Effector CD4-positive, alpha-beta T cell (primary cell): Measurements from ENCODE around the gene FAM156A.
"Not testable (repeated sequence)": the region's sequence is repeated elsewhere in the genome, so short reads cannot be mapped to it uniquely, and the experiment has no call there.

Source experiments
- DNase-seq: peaks from one replicate; pipeline ENCODE4 v3.0.0-alpha.2; 2020
- total RNA-seq: gene quantifications from one replicate; lab custom pipeline; 2026; lab: John Stamatoyannopoulos, UW

The FAM156A gene
- 0.75 reads per million for total RNA-seq

DNA sequence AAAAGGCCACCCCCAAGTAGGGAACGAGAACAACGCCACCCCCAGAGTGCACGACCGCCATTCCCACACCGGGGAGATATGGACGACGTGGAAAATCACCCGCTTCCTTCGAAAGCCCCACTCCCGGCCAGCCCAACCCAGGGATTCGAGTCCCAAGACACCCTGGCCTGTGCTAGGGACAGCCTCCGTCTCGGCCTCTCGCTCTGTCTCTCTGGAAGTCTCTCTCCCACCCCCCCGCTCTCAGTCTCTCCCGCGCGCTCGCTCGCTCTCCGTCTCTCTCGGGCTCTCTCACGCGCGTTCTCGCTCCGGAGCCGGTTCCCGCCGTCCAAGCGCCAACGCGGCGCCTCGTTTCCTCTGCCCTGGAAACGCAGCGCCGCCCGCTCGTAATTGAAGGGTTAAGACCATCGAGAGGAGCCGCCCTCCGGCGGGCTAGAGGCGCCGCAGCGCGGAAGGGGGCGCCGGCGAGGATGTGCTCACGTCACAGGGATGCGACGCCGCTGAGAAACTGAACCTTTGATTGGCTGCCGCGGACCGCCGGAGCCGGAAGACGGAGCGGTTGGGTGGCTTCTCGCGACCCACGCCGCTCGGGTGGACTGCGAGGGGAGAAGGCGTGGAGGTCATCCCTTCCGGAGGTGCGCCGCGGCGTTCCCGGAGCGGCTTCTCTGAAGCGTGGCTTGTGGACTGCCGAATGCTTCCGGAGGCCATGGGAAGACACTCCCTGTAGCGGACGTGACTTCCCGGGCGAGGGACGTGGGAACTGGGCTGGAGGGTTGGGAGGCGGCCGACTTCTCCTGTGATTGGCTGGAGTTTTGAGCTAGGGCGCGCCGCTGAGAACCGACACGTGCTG, at the start of gene FAM156A:
Gene FAM156A (minus strand): TSS at position 406 of the 847 bp plus-strand sequence. CDS start 9,930 bp downstream, outside the sequence.
- DNase-seq, result not testable (repeated sequence)

- DNase-seq, result no peak
Observed at GRCh38 chrX:53005327-53005726, 47.0 kb upstream of the FAM156A start.

GRCh38 chrX:53004811-53005210, 46.5 kb upstream of the FAM156A start:
- no peak for DNase-seq

DNA sequence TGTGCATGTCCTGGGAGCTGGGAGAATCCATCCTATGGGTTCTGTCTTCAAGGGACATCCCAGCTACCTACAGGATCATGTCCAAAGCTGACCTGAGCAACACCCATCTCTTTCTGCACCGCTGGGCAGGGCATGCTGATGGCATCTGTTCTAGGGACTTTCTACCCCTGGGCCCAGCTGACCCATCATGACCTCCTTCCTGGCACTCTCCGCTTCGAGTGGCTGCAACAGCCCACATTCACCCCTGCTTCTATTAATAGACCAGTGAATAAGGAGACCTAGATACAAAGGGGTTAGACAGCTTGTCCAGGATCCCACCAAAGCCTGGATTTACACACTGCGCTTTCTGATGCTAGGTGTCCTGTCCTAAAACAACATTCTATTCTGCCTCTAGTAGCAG, 45.7 kb upstream of the FAM156A start:
- no peak for DNase-seq

DNA sequence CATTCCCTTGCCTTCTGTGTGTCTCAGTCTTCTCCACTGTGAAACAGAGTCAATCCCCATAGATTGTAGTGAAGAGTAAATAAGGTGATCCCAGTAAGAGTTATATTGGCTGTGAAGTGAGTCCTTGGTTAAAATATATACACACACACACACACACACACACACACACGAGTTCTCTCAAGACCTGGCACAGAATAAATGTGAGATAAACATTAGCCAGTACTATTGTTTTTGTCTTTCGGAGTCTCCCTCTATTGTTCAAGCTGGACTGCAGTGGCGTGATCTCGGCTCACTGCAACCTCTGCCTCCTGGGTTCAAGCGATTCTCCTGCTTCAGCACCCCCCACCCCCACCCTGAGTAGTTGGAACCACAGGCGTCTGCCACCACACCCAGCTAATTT, 44.8 kb upstream of the FAM156A start:
- DNase-seq, result no peak

- DNase-seq, result no peak
Observed at GRCh38 chrX:53001958-53002357, 43.6 kb upstream of the FAM156A start.

DNA sequence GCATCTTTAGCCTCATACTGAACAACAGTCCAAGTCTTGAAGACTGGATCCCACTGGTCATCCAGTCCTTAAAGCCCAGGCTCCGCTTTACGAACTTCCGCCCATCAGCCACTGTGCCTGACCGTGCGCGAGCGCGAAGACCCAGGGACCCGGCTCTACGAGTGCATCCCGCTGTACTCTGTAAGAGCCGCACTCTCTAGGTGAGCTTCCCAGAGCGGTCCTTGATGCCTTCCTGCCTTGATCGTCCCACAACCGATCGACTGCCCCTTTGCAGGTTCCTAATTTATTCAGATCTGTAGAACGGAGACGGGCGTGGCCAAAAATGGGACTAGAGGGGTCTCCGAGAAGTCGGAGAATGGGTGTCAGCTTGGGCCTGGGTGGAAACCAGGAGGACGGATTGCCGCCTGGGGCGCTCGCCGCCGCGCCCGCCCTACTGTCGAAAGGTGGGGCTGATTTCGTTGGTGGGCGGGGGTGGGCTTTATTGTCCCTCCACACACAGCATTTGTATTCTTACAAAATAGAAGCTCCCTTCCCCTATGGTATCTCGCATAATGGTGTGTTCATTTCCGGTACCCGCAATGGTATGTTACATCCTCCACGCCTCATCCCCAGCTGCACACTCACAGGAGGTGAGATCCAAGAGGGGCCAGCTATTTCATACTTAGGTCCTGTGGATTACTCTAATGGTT, 42.3 kb upstream of the FAM156A start:
- no peak for DNase-seq

DNA sequence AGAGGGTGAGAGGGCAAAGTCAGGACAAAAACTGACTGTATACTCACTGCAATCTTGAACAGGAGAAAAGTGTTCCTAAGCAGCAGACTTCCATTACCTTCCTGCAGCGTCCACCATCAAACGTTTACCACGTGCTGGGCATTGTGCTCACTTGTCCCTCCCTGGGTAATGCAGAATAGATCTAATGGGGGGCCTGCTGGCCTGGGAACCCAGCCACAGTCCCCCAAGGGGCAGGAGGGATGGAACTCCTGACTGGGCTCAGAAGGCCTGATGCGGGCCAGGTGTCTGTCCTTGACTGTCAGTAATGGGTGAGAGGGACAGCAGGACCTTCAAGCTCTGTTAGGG, 37.6 kb upstream of the FAM156A start:
- DNase-seq, result no peak

- DNase-seq, result peak; percentile 84
Observed at GRCh38 chrX:52995135-52995986, 37.0 kb upstream of the FAM156A start.

DNA sequence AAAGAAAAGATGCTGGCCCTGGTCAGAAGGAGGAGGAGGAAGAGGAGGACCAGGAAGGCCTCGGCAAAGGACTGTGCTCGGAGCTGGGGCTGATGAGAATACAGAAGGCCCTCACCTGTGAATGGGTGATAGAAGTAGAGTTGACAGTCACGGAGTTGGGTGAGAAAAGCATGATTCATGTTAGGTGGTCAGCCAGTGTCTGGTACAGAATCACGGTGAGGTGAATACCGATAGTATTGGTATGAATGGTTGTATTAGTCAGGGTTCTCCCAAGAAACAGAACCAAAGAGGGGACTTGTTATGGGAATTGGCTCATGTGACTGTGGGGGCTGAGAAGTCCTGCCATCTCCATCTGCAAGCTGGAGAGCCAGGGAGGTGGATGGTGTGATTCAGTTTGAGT, 32.5 kb upstream of the FAM156A start:
- DNase-seq, result no peak

- DNase-seq, result peak; percentile 30
Observed at GRCh38 chrX:52990011-52990631, 31.8 kb upstream of the FAM156A start.

GRCh38 chrX:52988985-52989917, 30.9 kb upstream of the FAM156A start:
- DNase-seq, result no peak

- no peak for DNase-seq
Observed at GRCh38 chrX:52983321-52984000, 25.1 kb upstream of the FAM156A start.

- no peak for DNase-seq
Observed at GRCh38 chrX:52979993-52980392, 21.7 kb upstream of the FAM156A start.

DNA sequence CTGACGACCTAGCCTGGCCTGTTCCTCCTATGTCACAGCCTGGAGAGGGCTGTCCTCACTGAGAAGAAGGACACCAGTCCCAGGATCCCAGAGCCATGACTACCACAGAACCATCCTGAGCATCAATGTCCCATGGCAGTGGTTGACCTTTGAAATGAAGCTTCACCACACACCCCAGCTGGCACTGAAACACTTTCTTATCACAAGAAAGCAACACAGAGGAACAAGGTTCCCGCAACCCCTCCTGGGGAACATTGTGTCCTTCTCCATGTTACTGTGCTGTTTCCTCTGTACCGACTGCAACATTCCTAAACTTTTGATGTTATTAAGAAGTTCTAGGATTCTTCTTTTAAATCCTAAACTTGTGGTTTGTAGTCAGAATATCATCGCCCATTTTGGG, 21.2 kb upstream of the FAM156A start:
- no peak for DNase-seq

GRCh38 chrX:52977953-52978352, 19.6 kb upstream of the FAM156A start:
- DNase-seq, result no peak

DNA sequence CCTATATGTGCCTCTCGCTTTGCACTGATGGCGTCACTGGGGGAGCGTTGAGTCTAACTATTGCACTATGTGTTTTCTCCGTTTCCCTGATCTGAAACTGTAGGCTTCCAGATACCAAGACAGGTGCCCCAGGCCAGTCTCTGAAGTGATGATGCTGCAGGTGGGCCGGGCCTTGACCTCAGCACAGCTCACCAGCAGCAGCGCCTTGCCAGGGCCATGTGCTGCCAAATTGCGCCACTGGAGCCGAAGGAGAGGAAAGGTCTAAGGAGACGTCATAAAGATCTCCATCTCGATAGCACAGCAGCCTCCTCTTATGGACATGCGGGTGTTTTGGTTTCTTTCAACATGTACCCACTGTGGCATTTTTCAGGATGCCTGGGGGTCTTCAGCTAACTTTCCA, 17.3 kb upstream of the FAM156A start:
- not testable (repeated sequence) for DNase-seq

- DNase-seq, result not testable (repeated sequence)
Observed at GRCh38 chrX:52974336-52974992, 16.1 kb upstream of the FAM156A start.

DNA sequence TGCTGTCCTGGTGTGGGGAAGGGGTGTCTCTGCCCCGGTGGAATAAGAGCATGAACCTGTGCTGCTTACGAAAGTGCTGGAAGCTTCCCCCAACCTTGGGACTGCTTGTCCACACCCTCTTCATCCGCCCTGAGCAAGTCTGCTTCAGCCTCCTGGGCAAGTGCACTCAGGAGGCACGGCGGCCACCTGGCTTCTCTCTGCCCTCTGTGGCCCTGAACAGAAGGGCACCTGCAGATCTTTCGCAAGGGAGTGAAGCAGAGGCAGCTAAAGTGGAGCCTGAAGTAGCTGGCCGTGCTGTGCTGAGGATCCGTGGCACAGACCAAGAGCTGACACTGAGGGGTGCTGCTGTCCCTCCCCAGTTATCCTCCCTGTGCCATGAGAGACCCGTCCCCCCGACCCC, 9.6 kb upstream of the FAM156A start:
- not testable (repeated sequence) for DNase-seq

DNA sequence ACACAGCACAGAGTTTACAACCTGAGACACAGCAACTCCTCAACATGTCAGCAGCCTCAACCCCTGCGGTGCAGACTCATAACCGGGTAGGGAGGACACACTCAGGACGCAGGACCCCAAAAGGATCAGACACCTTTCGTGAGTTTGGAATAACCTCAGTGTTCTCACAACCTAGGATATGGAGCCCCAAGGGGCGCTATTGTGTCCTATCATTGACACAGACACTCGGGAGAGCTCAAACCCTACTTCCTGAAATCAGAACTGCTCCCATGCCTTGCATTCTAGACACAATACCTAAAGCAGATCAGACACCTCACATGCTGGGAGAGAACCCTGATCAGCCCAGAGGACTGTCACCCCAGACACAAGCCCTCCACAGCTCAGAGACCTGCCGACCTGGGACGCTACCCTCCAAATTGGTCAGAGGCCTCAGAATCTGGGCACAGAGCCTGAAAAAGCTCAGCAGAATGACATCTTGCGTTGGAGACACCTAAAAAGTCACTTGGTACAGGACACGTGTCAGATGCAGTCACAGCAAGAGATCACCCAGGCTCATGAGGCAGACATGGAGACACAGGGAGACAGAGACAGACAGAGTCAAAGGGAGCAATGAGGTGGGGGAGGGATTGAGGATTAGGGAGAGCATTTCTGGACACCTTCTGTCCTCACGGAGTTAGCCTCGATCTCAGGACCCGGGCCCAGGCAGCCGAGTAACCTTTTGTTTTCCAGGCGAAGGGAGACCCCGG, 8.8 kb upstream of the FAM156A start:
- not testable (repeated sequence) for DNase-seq
